ENCODE results near the gene ERO1A. TPM values are rescaled to one million over a fixed set of nuclear protein-coding genes. Genes with fewer than 3 reads are reported as not detected.

ERO1A gene, protein sequence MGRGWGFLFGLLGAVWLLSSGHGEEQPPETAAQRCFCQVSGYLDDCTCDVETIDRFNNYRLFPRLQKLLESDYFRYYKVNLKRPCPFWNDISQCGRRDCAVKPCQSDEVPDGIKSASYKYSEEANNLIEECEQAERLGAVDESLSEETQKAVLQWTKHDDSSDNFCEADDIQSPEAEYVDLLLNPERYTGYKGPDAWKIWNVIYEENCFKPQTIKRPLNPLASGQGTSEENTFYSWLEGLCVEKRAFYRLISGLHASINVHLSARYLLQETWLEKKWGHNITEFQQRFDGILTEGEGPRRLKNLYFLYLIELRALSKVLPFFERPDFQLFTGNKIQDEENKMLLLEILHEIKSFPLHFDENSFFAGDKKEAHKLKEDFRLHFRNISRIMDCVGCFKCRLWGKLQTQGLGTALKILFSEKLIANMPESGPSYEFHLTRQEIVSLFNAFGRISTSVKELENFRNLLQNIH
- total RNA-seq (28.5 and 34.5 TPM in 2 replicates), polyA plus RNA-seq (35.6 and 64.9 TPM in 2 replicates), polyA minus RNA-seq (ENCODE audit: low replicate concordance) (6.4 and 8.1 TPM in 2 replicates)
- polyA plus RNA-seq (2012), result 26.5 and 41.3 TPM in 2 replicates

DNA sequence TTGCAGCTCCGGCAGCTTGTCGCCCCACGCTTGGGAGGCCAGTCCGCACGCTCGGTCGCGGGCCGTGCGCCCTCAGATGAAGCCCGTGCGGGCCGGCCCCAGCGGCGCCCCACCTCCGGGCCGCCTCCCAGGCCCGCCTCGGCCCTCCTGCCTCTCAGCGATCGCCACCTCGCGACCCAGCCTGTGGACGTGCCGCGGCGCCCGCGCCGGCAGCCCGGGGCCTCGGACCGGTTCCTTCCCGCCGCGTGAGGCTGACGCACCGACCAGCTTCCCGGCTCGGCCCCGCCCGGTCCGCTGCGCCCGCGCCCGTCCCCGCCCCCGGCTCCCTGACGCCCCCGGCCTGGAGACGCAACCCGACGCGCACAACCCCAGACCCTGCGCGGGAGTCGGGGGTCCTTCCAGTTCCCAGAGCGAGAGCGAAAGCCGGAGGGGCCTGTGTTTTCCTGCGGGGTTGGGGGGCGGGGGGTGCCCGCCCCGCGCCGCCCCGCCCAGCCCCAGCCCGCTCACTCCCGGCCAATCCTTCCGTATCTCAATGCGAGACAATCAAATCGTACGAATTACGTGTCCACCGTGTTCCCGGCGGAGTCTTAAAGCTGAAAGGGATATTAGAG, at the start of gene ERO1A:
Gene ERO1A, minus strand, starts transcription at position 78 of the 611 bp plus-strand sequence. Its CDS starts 77 bp downstream, at position 1.
- H3K79me2 ChIP-seq (ENCODE audit: control insufficient read depth, insufficient read depth, low read length), result peaks cover 44% of the 10 kb centered on the region
- no peaks in the 10 kb centered on the region for H4K20me1 ChIP-seq (ENCODE audit: control insufficient read depth, extremely low read depth, insufficient read depth, low read length)
- H3K27ac ChIP-seq (ENCODE audit: insufficient read depth, low read length), result peak within 1 kb of the TSS; percentile 94
- peak within 1 kb of the TSS; percentile 69 for H2AFZ ChIP-seq (ENCODE audit: low read length)
- H3K4me2 ChIP-seq (ENCODE audit: extremely low read depth, insufficient read depth, low read length), result peak within 1 kb of the TSS; percentile 85
- DNase-seq (ENCODE audit: low read depth in 2 of 2), result peak; percentile 81 to 82
- H3K4me3 ChIP-seq (replicated peaks in 1 of 4; ENCODE audit: control extremely low read depth in 1 of 4, insufficient read depth in 1 of 4, low read depth in 3 of 4, low read length in 4 of 4), result peak within 1 kb of the TSS; percentile 71 to 85 (median 80)
- H3K4me1 ChIP-seq (ENCODE audit: control insufficient read depth, extremely low read depth, insufficient read depth, low read length), result peaks cover 5% of the 10 kb centered on the region
- H3K36me3 ChIP-seq (ENCODE audit: control insufficient read depth, insufficient read depth, low read length), result no peaks in the 10 kb centered on the region
- TF ChIP-seq, protein P1, sequence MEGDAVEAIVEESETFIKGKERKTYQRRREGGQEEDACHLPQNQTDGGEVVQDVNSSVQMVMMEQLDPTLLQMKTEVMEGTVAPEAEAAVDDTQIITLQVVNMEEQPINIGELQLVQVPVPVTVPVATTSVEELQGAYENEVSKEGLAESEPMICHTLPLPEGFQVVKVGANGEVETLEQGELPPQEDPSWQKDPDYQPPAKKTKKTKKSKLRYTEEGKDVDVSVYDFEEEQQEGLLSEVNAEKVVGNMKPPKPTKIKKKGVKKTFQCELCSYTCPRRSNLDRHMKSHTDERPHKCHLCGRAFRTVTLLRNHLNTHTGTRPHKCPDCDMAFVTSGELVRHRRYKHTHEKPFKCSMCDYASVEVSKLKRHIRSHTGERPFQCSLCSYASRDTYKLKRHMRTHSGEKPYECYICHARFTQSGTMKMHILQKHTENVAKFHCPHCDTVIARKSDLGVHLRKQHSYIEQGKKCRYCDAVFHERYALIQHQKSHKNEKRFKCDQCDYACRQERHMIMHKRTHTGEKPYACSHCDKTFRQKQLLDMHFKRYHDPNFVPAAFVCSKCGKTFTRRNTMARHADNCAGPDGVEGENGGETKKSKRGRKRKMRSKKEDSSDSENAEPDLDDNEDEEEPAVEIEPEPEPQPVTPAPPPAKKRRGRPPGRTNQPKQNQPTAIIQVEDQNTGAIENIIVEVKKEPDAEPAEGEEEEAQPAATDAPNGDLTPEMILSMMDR (conservative IDR thresholded peaks at IDR 0.05 in 1 of 2, IDR thresholded peaks at IDR 0.05 in 1 of 2; ENCODE audit: low read depth in 1 of 2, low read length in 2 of 2), result no peak
- no peak for TF ChIP-seq EZH2 (IDR thresholded peaks at IDR 0.05; ENCODE audit: low read length, missing control alignments)
- no peaks in the 10 kb centered on the region for H3K27me3 ChIP-seq (ENCODE audit: control insufficient read depth, insufficient read depth, low read length)
- no peaks in the 10 kb centered on the region for H3K9me3 ChIP-seq (ENCODE audit: control insufficient read depth, insufficient read depth, low read depth, low read length)
- peak within 1 kb of the TSS; percentile 94 for H3K9ac ChIP-seq (ENCODE audit: insufficient read depth, low read length)

DNA sequence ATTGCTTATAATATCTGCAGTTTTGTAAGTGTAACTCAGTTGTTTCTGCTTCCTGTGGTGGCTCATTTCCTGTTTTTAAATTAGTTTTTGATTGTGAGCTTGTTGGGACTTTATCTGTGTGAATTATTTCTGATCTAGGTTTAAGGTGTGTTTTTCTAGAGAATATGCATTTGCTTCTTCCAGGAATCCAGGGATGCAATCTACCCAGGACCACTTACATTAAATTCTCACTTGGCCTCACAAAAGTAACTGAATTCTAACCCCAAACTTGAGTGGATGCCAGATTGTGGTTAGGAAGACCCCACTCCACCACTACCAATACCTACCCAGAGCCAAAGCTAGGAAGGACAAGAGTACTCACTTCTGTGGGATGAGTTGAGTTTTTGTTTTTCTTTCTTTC, 46.5 kb upstream of the ERO1A start:
- no peak overlapping the region for H3K9ac ChIP-seq (ENCODE audit: insufficient read depth, low read length)
- H3K79me2 ChIP-seq (ENCODE audit: control insufficient read depth, insufficient read depth, low read length), result peaks cover 6% of the 10 kb centered on the region
- H3K4me2 ChIP-seq (ENCODE audit: extremely low read depth, insufficient read depth, low read length), result no peak overlapping the region

More for the DNA sequence above, 46.5 kb upstream of the ERO1A start:
- H3K27ac ChIP-seq (ENCODE audit: insufficient read depth, low read length), result peak overlapping the region; percentile 51
- H3K4me3 ChIP-seq (replicated peaks in 1 of 4; ENCODE audit: control extremely low read depth in 1 of 4, insufficient read depth in 1 of 4, low read depth in 3 of 4, low read length in 4 of 4), result no peak overlapping the region
- TF ChIP-seq, protein P1 (conservative IDR thresholded peaks at IDR 0.05 in 1 of 2, IDR thresholded peaks at IDR 0.05 in 1 of 2; ENCODE audit: low read depth in 1 of 2, low read length in 2 of 2), result no peak
- no peak for TF ChIP-seq EZH2 (IDR thresholded peaks at IDR 0.05; ENCODE audit: low read length, missing control alignments)
- no peaks in the 10 kb centered on the region for H3K27me3 ChIP-seq (ENCODE audit: control insufficient read depth, insufficient read depth, low read length)
- H3K4me1 ChIP-seq (ENCODE audit: control insufficient read depth, extremely low read depth, insufficient read depth, low read length), result no peaks in the 10 kb centered on the region
- H2AFZ ChIP-seq (ENCODE audit: low read length), result peak overlapping the region; percentile 2
- no peaks in the 10 kb centered on the region for H4K20me1 ChIP-seq (ENCODE audit: control insufficient read depth, extremely low read depth, insufficient read depth, low read length)
- DNase-seq (ENCODE audit: low read depth in 2 of 2), result no peak
- H3K9me3 ChIP-seq (ENCODE audit: control insufficient read depth, insufficient read depth, low read depth, low read length), result no peaks in the 10 kb centered on the region
- H3K36me3 ChIP-seq (ENCODE audit: control insufficient read depth, insufficient read depth, low read length), result no peaks in the 10 kb centered on the region
